Nephron (organoid): ENCODE data around the gene CPNE5.

Source experiments
- H3K27ac Mint-ChIP-seq, 3 experiments: 2 replicates each; pipeline ENCODE4 v1.8.0; 2020; ENCODE audit warnings: mixed read lengths in 3 of 3, mild to moderate bottlenecking in 2 of 3, moderate library complexity in 1 of 3
- H3K27me3 Mint-ChIP-seq: 2 replicates; pipeline ENCODE4 v1.8.0; 2021; ENCODE audit warnings: low read depth, mild to moderate bottlenecking, moderate library complexity, mixed read lengths
- H3K36me3 Mint-ChIP-seq: 2 replicates; pipeline ENCODE4 v1.8.0; 2020; ENCODE audit warnings: low read depth, mixed read lengths
- H3K4me1 Mint-ChIP-seq: 2 replicates; pipeline ENCODE4 v1.8.0; 2020; ENCODE audit warnings: mixed read lengths
- H3K4me3 Mint-ChIP-seq, 3 experiments: 2 replicates each; pipeline ENCODE4 v1.8.0; 2020; ENCODE audit warnings: mild to moderate bottlenecking in 3 of 3, mixed read lengths in 3 of 3, moderate library complexity in 2 of 3
- H3K9me3 Mint-ChIP-seq: 2 replicates; pipeline ENCODE4 v1.8.0; 2020; ENCODE audit warnings: mixed read lengths
- TF ChIP-seq, protein P1 (sequence below), 3 experiments: fragments of 200-600 bp; sonication (generic); IDR thresholded peaks; one replicate each; pipeline ENCODE4 v1.5.0; 2021; ENCODE audit warnings: antibody characterized with exemption in 3 of 3; ENCODE audit not compliant: unreplicated experiment in 3 of 3

CPNE5 gene

DNA sequence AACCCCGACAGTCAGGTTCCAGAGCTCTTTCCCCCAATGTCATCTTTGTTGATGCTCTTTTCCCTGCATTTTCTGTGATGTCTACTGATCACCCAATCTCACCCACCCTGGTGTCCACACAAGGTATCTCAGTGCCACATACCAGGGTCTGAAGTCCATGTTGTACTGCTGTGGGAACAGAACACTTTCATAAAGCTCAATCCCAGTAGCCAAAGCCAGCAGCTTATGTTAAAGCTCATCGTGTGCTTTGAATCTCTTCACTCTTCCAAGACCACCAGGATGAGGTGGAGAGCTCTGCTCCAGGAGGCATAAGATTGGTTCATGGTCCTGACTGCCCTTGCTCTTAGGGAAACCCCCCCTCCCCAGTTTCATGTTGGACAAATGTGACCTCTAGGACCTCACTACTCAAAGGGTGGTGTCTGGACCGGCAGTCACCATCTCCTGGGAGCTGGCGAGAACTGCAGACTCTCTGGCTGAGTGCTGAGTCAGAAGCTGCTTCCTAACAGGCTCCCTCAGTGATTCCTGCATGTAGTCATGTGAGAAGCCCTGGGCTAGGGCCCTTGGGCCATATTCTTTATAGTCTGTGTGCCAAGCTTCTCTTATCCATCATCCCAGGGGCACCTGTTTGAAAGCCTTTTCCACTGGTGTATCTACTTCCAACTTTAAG is 13.4 kb upstream of the CPNE5 start:
- Mint-ChIP-seq H3K4me3 (no peak overlapping the region), H3K27me3 (peaks cover 9% of the 10 kb centered on the region), H3K9me3 (no peaks in the 10 kb centered on the region), H3K4me1 (peaks cover 88% of the 10 kb centered on the region), H3K36me3 (peaks cover 33% of the 10 kb centered on the region), H3K27ac (peak overlapping the region in 1 of 3 experiments; percentile 90)
- TF ChIP-seq, protein P1, sequence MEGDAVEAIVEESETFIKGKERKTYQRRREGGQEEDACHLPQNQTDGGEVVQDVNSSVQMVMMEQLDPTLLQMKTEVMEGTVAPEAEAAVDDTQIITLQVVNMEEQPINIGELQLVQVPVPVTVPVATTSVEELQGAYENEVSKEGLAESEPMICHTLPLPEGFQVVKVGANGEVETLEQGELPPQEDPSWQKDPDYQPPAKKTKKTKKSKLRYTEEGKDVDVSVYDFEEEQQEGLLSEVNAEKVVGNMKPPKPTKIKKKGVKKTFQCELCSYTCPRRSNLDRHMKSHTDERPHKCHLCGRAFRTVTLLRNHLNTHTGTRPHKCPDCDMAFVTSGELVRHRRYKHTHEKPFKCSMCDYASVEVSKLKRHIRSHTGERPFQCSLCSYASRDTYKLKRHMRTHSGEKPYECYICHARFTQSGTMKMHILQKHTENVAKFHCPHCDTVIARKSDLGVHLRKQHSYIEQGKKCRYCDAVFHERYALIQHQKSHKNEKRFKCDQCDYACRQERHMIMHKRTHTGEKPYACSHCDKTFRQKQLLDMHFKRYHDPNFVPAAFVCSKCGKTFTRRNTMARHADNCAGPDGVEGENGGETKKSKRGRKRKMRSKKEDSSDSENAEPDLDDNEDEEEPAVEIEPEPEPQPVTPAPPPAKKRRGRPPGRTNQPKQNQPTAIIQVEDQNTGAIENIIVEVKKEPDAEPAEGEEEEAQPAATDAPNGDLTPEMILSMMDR (IDR thresholded peaks at IDR 0.05; ENCODE audit: unreplicated experiment in 3 of 3): no peak

DNA sequence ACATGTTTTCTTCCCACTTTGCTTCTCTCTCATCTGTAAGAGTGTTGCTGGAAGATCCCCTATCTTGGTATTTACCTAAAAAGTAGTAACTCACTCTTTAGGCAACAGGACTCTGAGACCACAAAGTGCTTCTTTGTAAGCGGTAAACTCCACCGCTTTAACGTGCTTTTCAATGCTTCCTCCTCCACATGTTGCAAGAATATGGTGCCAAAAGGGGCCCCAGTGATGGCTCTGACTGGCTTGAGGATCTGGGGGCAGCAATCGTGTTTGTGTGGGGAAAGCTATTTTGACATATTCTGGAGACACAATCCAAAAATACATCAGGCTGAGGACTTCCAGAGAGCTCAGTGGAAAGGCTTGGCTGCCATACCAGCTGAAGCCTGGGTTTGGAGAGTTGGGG is 12.4 kb upstream of the CPNE5 start:
- Mint-ChIP-seq H3K4me1 (peaks cover 85% of the 10 kb centered on the region), H3K4me3 (peak overlapping the region in 1 of 3 experiments; percentile 3), H3K9me3 (no peaks in the 10 kb centered on the region), H3K27me3 (peaks cover 9% of the 10 kb centered on the region), H3K36me3 (peaks cover 28% of the 10 kb centered on the region), H3K27ac (peak overlapping the region in 2 of 3 experiments; percentile 69 to 90)
- TF ChIP-seq, protein P1 (IDR thresholded peaks at IDR 0.05; ENCODE audit: unreplicated experiment in 3 of 3): no peak

DNA sequence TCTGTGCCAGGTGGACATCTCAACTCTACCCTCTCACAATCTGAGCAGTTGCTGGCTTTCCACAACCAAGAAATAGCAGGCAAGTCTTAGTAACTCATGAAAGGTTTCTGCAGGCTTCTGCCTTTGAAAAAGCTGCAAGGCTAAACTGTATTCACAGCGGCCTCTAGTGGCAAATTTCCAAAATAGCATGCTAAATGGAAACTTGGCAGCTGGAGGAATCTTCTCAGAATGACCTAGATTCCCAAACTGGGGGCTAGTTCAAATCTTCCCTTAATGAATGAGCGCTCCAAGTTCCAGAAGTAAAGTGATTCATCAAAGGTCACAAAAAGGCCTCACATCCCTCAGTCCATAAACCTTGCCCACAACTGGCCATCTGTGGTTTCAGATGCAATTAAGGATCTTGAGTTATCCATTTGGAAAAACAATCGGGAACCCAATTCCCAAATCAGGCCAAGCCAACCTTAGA is 11.9 kb upstream of the CPNE5 start:
- peaks cover 81% of the 10 kb centered on the region for H3K4me1 Mint-ChIP-seq
- H3K4me3 Mint-ChIP-seq: peak overlapping the region in 2 of 3 experiments; percentile 50
- TF ChIP-seq, protein P1 (IDR thresholded peaks at IDR 0.05; ENCODE audit: unreplicated experiment in 3 of 3): peak; percentile 82 to 88 (median 83)
- H3K27me3 Mint-ChIP-seq: peaks cover 9% of the 10 kb centered on the region
- peaks cover 24% of the 10 kb centered on the region for H3K36me3 Mint-ChIP-seq
- H3K27ac Mint-ChIP-seq: peak overlapping the region; percentile 28 to 90 (median 77)
- no peaks in the 10 kb centered on the region for H3K9me3 Mint-ChIP-seq

DNA sequence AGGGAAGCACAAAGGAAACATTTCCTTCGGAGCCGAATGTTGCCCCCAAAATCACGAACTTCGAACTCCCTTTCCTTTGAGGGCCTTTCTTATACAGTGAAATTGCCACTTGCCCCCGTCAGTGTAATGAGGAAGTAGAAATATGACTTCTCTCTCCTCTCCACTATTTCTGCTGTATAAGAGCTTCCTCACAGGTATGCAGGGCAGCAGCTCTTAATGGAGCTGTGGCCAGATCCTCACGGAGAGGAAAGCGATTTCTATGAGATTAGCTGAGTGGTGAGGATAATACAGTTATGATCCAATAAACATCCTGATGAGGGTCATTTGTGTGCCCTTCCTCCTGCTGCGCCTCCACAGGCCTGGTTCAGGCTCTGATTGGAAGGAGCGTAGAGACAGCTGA is 10.8 kb upstream of the CPNE5 start:
- TF ChIP-seq, protein P1 (IDR thresholded peaks at IDR 0.05; ENCODE audit: unreplicated experiment in 3 of 3): no peak
- Mint-ChIP-seq H3K9me3 (no peaks in the 10 kb centered on the region), H3K4me1 (peaks cover 72% of the 10 kb centered on the region), H3K27me3 (peaks cover 18% of the 10 kb centered on the region), H3K4me3 (no peak overlapping the region), H3K36me3 (peaks cover 13% of the 10 kb centered on the region), H3K27ac (peak overlapping the region in 2 of 3 experiments; percentile 25 to 33)

DNA sequence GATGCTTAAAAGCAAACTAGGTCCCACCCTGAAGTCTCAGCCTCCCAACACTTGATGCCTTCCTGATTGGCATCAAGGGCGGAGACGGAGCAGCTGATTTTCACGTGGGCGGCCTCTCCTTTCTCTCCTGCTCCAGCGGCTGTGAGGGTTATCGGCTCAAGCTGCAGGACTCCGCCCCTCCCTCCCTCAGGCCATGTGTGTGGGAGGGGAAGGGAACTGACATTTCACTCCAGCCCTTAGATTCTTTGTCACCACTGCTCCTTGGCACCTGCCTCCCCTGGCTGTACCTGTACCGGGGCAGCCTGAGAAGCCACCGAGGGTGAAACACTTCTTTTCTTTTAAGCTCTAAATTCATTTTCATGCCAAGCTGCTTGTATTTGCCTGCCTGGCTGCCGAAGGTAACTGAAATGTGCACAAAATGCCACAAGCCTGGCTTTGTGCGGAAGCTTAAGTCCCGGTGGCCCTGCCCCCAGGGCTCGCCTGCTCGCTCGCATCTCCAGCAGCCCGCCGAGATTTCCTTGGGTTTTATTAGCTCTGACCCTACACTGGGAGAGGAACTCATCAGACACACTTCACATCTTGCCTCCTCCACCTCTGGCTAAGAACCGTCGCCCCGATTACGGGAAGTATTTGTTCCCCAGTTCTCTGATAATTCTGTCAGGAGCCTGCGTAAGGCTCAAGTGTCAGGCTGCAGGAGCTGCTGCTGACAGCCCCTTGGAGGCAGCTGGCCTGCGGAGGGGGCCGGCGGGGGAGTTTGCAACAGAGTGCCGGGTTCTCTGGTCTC is 9.6 kb upstream of the CPNE5 start:
- Mint-ChIP-seq H3K4me3 (peak overlapping the region; percentile 23 to 71 (median 61)), H3K27me3 (peaks cover 26% of the 10 kb centered on the region), H3K9me3 (no peaks in the 10 kb centered on the region), H3K4me1 (peaks cover 72% of the 10 kb centered on the region), H3K27ac (peak overlapping the region; percentile 25 to 85 (median 29)), H3K36me3 (peaks cover 4% of the 10 kb centered on the region)
- TF ChIP-seq, protein P1 (IDR thresholded peaks at IDR 0.05; ENCODE audit: unreplicated experiment in 3 of 3): no peak
